ENCODE measurements around the gene UPF3A.
A peak's percentile ranks its signal among the peaks of the same experiment; 100 is the strongest.

The UPF3A gene

GRCh38 chr13:114310956-114311355, 29.6 kb downstream of the UPF3A start:
- Histone ChIP-seq H3K36me3 (replicated peaks) (peaks cover 5% of the 10 kb centered on the region), H3K4me3 (ENCODE audit: low read depth, low read length) (no peak overlapping the region), H3K27me3 (replicated peaks) (no peaks in the 10 kb centered on the region), H3K27ac (no peak overlapping the region)
- TF ChIP-seq CTCF (IDR thresholded peaks at IDR 0.05; ENCODE audit: low read depth, low read length, missing control alignments), result no peak
- in situ Hi-C loops (cut with HindIII; ENCODE audit: low pct_ligation_motif_present, low sequenced_read_pairs), result no loop called here
- peak; percentile 21 for DNase-seq

GRCh38 chr13:114311387-114311786, 30.0 kb downstream of the UPF3A start:
- H3K36me3 ChIP-seq (replicated peaks), result peaks cover 5% of the 10 kb centered on the region
- no peak overlapping the region for H3K4me3 ChIP-seq (ENCODE audit: low read depth, low read length)
- no peak for TF ChIP-seq CTCF (IDR thresholded peaks at IDR 0.05; ENCODE audit: low read depth, low read length, missing control alignments)
- in situ Hi-C loops (cut with HindIII; ENCODE audit: low pct_ligation_motif_present, low sequenced_read_pairs), result no loop called here
- DNase-seq, result no peak
- no peaks in the 10 kb centered on the region for H3K27me3 ChIP-seq (replicated peaks)
- no peak overlapping the region for H3K27ac ChIP-seq

GRCh38 chr13:114311908-114312307, 30.5 kb downstream of the UPF3A start:
- H3K27me3 ChIP-seq (replicated peaks), result no peaks in the 10 kb centered on the region
- H3K36me3 ChIP-seq (replicated peaks), result peaks cover under 1% of the 10 kb centered on the region
- TF ChIP-seq CTCF (IDR thresholded peaks at IDR 0.05; ENCODE audit: low read depth, low read length, missing control alignments), result no peak
- DNase-seq, result no peak
- no peak overlapping the region for H3K4me3 ChIP-seq (ENCODE audit: low read depth, low read length)
- in situ Hi-C loops (cut with HindIII; ENCODE audit: low pct_ligation_motif_present, low sequenced_read_pairs), result no loop called here
- H3K27ac ChIP-seq, result no peak overlapping the region

GRCh38 chr13:114313061-114313860, 31.9 kb downstream of the UPF3A start:
- in situ Hi-C loops (cut with HindIII; ENCODE audit: low pct_ligation_motif_present, low sequenced_read_pairs), result no loop called here
- Histone ChIP-seq H3K36me3 (replicated peaks) (no peaks in the 10 kb centered on the region), H3K27me3 (replicated peaks) (no peaks in the 10 kb centered on the region), H3K27ac (peak overlapping the region; percentile 79), H3K4me3 (ENCODE audit: low read depth, low read length) (peak overlapping the region; percentile 73)
- DNase-seq, result no peak
- no peak for TF ChIP-seq CTCF (IDR thresholded peaks at IDR 0.05; ENCODE audit: low read depth, low read length, missing control alignments)

- TF ChIP-seq CTCF (IDR thresholded peaks at IDR 0.05; ENCODE audit: low read depth, low read length, missing control alignments), result no peak
- H3K4me3 ChIP-seq (ENCODE audit: low read depth, low read length), result peak within 1 kb of the TSS; percentile 73
- H3K27ac ChIP-seq, result peak within 1 kb of the TSS; percentile 79
- no peaks in the 10 kb centered on the region for H3K36me3 ChIP-seq (replicated peaks)
- in situ Hi-C loops (cut with HindIII; ENCODE audit: low pct_ligation_motif_present, low sequenced_read_pairs), result no loop called here
- no peaks in the 10 kb centered on the region for H3K27me3 ChIP-seq (replicated peaks)
- DNase-seq, result peak; percentile 93
These were observed 32.9 kb downstream of the UPF3A start, which contains the start of gene CHAMP1 for GRCh38 chr13:114314074-114314912. TSS of gene CHAMP1 (plus strand) at chr13:114314503. CDS start at chr13:114323843, 9,340 bp downstream.
